Ectodermal cell (in vitro differentiated cells): ENCODE measurements around the gene PDHX.

Experiments used
- H3K27ac ChIP-seq: 2 replicates; pipeline ENCODE4 v1.7.0; 2013; ENCODE audit warnings: mild to moderate bottlenecking, low read depth, low read length; ENCODE audit not compliant: insufficient read depth, poor library complexity, severe bottlenecking
- H3K27me3 ChIP-seq: 2 replicates; pipeline ENCODE4 v1.7.0; 2013; ENCODE audit warnings: mild to moderate bottlenecking, low read length; ENCODE audit not compliant: insufficient read depth, control insufficient read depth, poor library complexity, severe bottlenecking
- H3K36me3 ChIP-seq: one replicate; pipeline ENCODE4 v1.7.0; 2013; ENCODE audit warnings: low read length; ENCODE audit not compliant: control insufficient read depth, insufficient read depth
- H3K4me1 ChIP-seq: one replicate; pipeline ENCODE4 v1.7.0; 2013; ENCODE audit warnings: low read length; ENCODE audit not compliant: control insufficient read depth, insufficient read depth
- H3K4me3 ChIP-seq: 2 replicates; pipeline ENCODE4 v1.7.0; 2013; ENCODE audit warnings: low read depth, low read length, control low read depth; ENCODE audit not compliant: insufficient read depth
- H3K9me3 ChIP-seq: 2 replicates; pipeline ENCODE4 v1.7.0; 2013; ENCODE audit warnings: mild to moderate bottlenecking, low read length, moderate library complexity; ENCODE audit not compliant: control insufficient read depth
- WGBS, 2 experiments: methylation state at CpG; one replicate each; pipeline ENCODE4 v1.1.7; 2013; ENCODE audit warnings: missing lambda C conversion rate in 2 of 2; 5-methylcytosine and 5-hydroxymethylcytosine counted together

The PDHX gene

GRCh38 chr11:35043936-35044335 lies 127.5 kb downstream of the PDHX start:
- Histone ChIP-seq H3K27me3 (no peaks in the 10 kb centered on the region), H3K4me3 (no peak overlapping the region), H3K27ac (no peak overlapping the region), H3K9me3 (no peaks in the 10 kb centered on the region), H3K36me3 (no peaks in the 10 kb centered on the region), H3K4me1 (no peaks in the 10 kb centered on the region)
- 91% methylated on average over 1 of the region's 1 CpG; no CpG with 5 or more reads in 1 of the 2 experiments for WGBS, 2 experiments

- H3K4me1 ChIP-seq = no peaks in the 10 kb centered on the region
- no peaks in the 10 kb centered on the region for H3K36me3 ChIP-seq
- WGBS, 2 experiments = 93 to 97% methylated on average over 8 of the region's 8 CpGs
- H3K9me3 ChIP-seq = no peaks in the 10 kb centered on the region
- H3K27me3 ChIP-seq = no peaks in the 10 kb centered on the region
- no peak overlapping the region for H3K27ac ChIP-seq
- no peak overlapping the region for H3K4me3 ChIP-seq
These were observed 128.9 kb downstream of the PDHX start for GRCh38 chr11:35045236-35045820.
